Retinal pigment epithelial cell (primary cell): ENCODE results near the gene CPNE7.

Source experiments
- DNase-seq: peaks from one replicate; pipeline ENCODE4 v3.0.0-alpha.2; 2010; ENCODE audit warnings: low read depth
- H3K4me3 ChIP-seq: 2 replicates; pipeline ENCODE4 v1.5.1; 2011; ENCODE audit warnings: mild to moderate bottlenecking, low read length, control low read depth, moderate library complexity
- TF ChIP-seq, protein P1 (sequence below): conservative IDR thresholded peaks from 2 replicates; pipeline ENCODE4 v1.5.1; 2011; ENCODE audit warnings: low read depth, low read length, control low read depth, inconsistent platforms

The CPNE7 gene

DNA sequence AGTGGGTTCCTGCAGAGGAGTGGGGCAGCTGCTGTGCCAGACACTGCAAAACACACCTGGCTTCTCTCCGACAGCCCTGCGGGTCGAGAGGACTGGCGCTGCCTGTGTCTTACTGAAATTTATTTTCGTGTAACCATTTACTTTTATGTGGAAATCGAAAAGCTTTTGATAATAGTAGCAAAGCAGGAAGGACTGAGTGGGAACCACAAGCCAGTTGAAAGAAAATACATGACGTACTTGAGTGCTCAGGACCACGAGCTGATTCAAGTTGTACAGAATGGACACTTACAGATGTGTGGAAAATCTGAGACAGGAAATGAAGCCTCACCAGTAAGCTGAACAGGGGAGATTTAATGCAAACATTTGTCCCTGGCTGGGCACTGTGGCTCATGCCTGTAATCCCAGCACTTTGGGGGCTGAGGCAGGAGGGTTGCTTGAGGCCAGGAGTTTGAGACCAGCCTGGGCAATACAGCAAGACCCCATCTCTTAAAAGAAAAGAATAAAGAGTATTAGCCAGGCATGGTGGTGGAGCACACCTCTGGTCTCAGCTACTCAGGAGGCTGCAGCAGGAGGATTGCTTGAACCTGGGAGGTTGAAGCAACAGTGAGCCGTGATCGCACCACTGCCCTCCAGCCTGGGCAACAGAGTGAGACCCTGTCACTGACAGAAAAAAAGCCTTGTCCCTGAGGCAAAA, 26.4 kb upstream of the CPNE7 start:
- TF ChIP-seq, protein P1, sequence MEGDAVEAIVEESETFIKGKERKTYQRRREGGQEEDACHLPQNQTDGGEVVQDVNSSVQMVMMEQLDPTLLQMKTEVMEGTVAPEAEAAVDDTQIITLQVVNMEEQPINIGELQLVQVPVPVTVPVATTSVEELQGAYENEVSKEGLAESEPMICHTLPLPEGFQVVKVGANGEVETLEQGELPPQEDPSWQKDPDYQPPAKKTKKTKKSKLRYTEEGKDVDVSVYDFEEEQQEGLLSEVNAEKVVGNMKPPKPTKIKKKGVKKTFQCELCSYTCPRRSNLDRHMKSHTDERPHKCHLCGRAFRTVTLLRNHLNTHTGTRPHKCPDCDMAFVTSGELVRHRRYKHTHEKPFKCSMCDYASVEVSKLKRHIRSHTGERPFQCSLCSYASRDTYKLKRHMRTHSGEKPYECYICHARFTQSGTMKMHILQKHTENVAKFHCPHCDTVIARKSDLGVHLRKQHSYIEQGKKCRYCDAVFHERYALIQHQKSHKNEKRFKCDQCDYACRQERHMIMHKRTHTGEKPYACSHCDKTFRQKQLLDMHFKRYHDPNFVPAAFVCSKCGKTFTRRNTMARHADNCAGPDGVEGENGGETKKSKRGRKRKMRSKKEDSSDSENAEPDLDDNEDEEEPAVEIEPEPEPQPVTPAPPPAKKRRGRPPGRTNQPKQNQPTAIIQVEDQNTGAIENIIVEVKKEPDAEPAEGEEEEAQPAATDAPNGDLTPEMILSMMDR = no peak
- H3K4me3 ChIP-seq = no peak overlapping the region
- DNase-seq = no peak

DNA sequence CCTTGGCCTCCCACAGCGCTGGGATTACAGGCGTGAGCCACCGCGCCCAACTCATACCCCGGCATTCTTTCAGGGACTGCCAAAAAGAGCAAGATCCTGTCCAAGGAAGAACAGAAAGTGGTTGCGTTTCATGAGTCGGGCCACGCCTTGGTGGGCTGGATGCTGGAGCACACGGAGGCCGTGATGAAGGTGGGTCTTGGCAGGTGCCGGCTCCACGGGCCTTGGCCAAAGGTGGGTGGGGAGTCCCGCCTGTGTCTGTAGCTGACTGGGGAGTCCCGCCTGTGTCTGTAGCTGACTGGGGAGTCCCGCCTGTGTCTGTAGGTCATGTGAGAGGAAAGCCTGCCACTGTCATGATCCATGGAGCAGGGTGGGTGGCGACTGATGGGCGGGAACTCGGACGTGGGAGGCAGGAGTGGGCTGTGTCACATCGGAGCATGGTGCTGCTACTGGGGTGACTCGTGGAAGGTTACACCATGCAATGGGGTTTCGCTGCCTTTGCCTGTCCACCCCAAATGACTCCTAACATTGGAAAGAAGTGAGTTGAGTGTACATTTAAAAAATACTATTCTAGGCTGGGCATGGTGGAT, 25.0 kb upstream of the CPNE7 start:
- TF ChIP-seq, protein P1 = no peak
- no peak for DNase-seq
- no peak overlapping the region for H3K4me3 ChIP-seq

DNA sequence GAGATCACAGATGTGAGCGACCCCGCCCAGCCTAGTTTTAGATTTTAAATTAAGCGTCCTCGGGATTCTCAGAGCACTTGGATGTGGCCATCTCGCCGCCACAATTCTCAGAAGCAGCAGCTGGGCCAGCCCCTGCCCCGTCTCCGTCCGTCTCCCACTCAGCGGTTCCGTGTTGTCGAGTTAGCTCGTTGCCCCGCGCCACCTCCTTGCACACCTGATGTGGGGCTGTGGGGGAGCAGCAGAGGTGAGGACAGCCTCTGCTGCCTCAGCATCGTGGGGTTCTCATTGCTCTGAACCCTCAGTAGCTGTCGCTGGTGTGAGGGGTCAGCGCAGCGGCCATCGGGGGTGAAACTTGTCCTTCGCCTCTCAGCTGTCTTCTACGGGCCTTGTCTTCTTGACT, 23.2 kb upstream of the CPNE7 start:
- TF ChIP-seq, protein P1 = no peak
- DNase-seq = no peak
- no peak overlapping the region for H3K4me3 ChIP-seq

DNA sequence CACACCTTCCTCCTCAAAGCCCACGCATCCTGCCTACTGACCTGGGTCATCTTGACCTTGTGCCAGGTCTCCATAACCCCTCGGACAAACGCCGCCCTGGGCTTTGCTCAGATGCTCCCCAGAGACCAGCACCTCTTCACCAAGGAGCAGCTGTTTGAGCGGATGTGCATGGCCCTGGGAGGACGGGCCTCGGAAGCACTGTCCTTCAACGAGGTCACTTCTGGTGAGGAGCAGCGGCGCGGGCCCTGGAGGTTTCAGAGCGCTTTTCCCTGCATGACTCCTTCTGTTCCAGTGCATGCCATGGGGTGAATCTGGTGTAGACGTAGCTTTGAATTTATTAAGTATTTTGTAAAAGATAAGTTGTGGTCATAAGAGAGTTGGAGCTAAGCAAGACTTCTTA, 22.6 kb upstream of the CPNE7 start:
- no peak for DNase-seq
- TF ChIP-seq, protein P1 = no peak
- H3K4me3 ChIP-seq = no peak overlapping the region

DNA sequence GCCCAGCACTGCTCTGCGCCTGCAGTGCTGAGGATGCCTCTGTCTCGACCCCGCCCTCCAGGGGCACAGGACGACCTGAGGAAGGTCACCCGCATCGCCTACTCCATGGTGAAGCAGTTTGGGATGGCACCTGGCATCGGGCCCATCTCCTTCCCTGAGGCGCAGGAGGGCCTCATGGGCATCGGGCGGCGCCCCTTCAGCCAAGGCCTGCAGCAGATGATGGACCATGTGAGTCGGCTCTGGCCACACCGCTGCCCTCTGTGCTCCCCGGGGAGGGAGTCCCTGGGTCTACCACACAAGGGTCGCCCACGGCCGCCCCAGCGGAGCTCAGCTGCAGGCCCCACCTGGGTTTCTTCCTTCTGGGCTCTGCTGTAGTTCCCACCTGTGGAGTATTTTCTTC, 21.8 kb upstream of the CPNE7 start:
- TF ChIP-seq, protein P1 = no peak

DNA sequence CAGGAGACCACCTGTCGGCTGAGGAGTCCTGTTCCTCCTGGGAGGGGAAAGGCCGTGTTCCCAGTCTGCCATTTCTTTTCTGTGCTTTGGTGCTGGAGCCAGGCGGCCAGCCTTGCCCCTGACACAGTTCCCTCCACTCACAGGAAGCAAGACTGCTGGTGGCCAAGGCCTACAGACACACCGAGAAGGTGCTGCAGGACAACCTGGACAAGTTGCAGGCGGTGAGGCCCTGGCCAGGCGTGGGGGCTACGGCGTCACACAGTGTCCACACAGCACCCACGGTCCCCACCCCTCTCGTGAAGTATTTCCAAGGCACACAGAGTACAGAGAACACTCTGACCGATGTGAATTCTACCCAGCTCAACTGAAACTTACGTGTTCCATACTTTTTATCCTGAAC, 21.2 kb upstream of the CPNE7 start:
- DNase-seq = no peak
- H3K4me3 ChIP-seq = no peak overlapping the region
- TF ChIP-seq, protein P1 = no peak

More for the DNA sequence above, 21.8 kb upstream of the CPNE7 start:
- no peak for DNase-seq
- H3K4me3 ChIP-seq = no peak overlapping the region

DNA sequence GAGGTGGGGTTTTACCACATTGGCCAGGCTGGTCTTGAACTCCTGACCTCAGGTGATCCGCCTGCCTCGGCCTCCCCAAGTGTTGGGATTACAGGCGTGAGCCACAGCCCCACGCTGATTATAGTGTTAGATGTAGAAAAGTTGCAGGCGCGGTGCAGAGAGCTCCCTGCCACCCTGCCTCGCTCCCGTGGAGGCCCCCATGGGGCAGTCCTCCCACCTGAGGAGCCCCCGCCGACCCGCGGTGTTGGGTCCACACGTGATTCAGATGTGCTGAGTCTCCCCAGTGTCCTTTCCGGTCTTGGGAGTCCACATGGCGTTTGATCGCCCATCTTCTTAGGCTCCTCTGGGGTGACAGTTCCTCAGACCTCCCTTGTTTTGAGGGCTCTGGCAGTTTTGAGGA, 20.3 kb upstream of the CPNE7 start:
- TF ChIP-seq, protein P1 = no peak

More for the DNA sequence above, 20.3 kb upstream of the CPNE7 start:
- H3K4me3 ChIP-seq = no peak overlapping the region
- no peak for DNase-seq
